Fibroblast of lung (primary cell): ENCODE measurements around the gene GNLY. TPM values are rescaled to one million over a fixed set of nuclear protein-coding genes. Genes with fewer than 3 reads are reported as not detected.
"Not testable (repeated sequence)": the region's sequence is repeated elsewhere in the genome, so short reads cannot be mapped to it uniquely, and the experiment has no call there.

Experiments
- DNase-seq, 2 donors: peaks; one replicate each; pipeline versions ENCODE4 v3.0.0 to v3.0.0-alpha.2; 2010; ENCODE audit warnings: low read depth in 2 of 2
- H2AFZ ChIP-seq: 2 replicates; pipeline ENCODE4 v1.5.1; 2012; ENCODE audit warnings: low read length, control low read depth, inconsistent platforms
- H3K27ac ChIP-seq: 2 replicates; pipeline ENCODE4 v1.5.1; 2011; ENCODE audit warnings: low read length, control low read depth; ENCODE audit not compliant: insufficient read depth
- H3K27me3 ChIP-seq: 2 replicates; pipeline ENCODE4 v1.5.1; 2011; ENCODE audit warnings: mild to moderate bottlenecking, low read length; ENCODE audit not compliant: control insufficient read depth, insufficient read depth
- H3K36me3 ChIP-seq: 2 replicates; pipeline ENCODE4 v1.5.1; 2011; ENCODE audit warnings: low read length; ENCODE audit not compliant: control insufficient read depth, insufficient read depth
- H3K4me1 ChIP-seq: 2 replicates; pipeline ENCODE4 v1.5.1; 2011; ENCODE audit warnings: low read length; ENCODE audit not compliant: control insufficient read depth, insufficient read depth; ENCODE audit errors: extremely low read depth
- H3K4me2 ChIP-seq: 2 replicates; pipeline ENCODE4 v1.5.1; 2011; ENCODE audit warnings: low read length, control low read depth; ENCODE audit not compliant: insufficient read depth; ENCODE audit errors: extremely low read depth
- H3K4me3 ChIP-seq, 4 experiments: fragments of 200-600 bp in 1 of 4; sonication (generic) in 1 of 4; replicated peaks in 1 of 4; 2 replicates each; pipeline ENCODE4 v1.5.1; 2011 to 2016; ENCODE audit warnings: low read length in 4 of 4, low read depth in 3 of 4, mild to moderate bottlenecking in 3 of 4, control low read depth in 2 of 4, inconsistent platforms in 1 of 4, mixed read lengths in 1 of 4; ENCODE audit not compliant: insufficient read depth in 1 of 4; ENCODE audit errors: control extremely low read depth in 1 of 4
- H3K79me2 ChIP-seq: 2 replicates; pipeline ENCODE4 v1.5.1; 2012; ENCODE audit warnings: mild to moderate bottlenecking, low read length, inconsistent platforms; ENCODE audit not compliant: control insufficient read depth, insufficient read depth
- H3K9ac ChIP-seq: 2 replicates; pipeline ENCODE4 v1.5.1; 2011; ENCODE audit warnings: mild to moderate bottlenecking, low read length, control low read depth; ENCODE audit not compliant: insufficient read depth
- H3K9me3 ChIP-seq: 2 replicates; pipeline ENCODE4 v1.5.1; 2012; ENCODE audit warnings: low read depth, low read length; ENCODE audit not compliant: control insufficient read depth, insufficient read depth
- H4K20me1 ChIP-seq: 2 replicates; pipeline ENCODE4 v1.5.1; 2011; ENCODE audit warnings: low read length; ENCODE audit not compliant: control insufficient read depth, insufficient read depth; ENCODE audit errors: extremely low read depth
- CTCF ChIP-seq, 2 donors: IDR thresholded peaks in 1 of 2; conservative IDR thresholded peaks in 1 of 2; 1 replicate in 1 of 2; 2 replicates in 1 of 2; pipeline ENCODE4 v1.5.1; 2011 to 2012; ENCODE audit warnings: low read length in 2 of 2, control low read depth in 1 of 2, inconsistent platforms in 1 of 2, low read depth in 1 of 2, mild to moderate bottlenecking in 1 of 2
- EZH2 ChIP-seq: IDR thresholded peaks from 2 replicates; pipeline ENCODE4 v1.5.1; 2012; ENCODE audit warnings: low read length, control low read depth, mild to moderate bottlenecking; ENCODE audit errors: missing control alignments
- polyA plus RNA-seq, 2 donors: library from polyadenylated mRNA; depleted of rRNA in 1 of 2; stranded (reverse) in 1 of 2; unstranded in 1 of 2; fragments of >200 nt; gene quantifications; 2 replicates each; pipeline ENCODE4 v1.2.1, GENCODE V29; 2011 to 2012; ENCODE audit warnings: missing spikeins in 1 of 2
- total RNA-seq: library from RNA; depleted of rRNA; stranded (reverse); fragments of >200 nt; gene quantifications from 2 replicates; pipeline ENCODE4 v1.2.1, GENCODE V29; 2014

Gene GNLY
- total and polyA plus RNA-seq, 2 donors (not counting 1 experiment from before 2014, with no cell fraction given) = under 0.01 TPM; not detected in 1

- Histone ChIP-seq H3K79me2 (no peaks in the 10 kb centered on the region), H3K9me3 (no peaks in the 10 kb centered on the region), H3K4me3 (no peak overlapping the region), H3K4me2 (no peak overlapping the region), H3K27ac (no peak overlapping the region), H4K20me1 (no peaks in the 10 kb centered on the region), H3K36me3 (peaks cover 3% of the 10 kb centered on the region), H3K4me1 (peaks cover 13% of the 10 kb centered on the region), H2AFZ (no peak overlapping the region), H3K9ac (no peak overlapping the region), H3K27me3 (no peaks in the 10 kb centered on the region)
- DNase-seq = no peak
- TF ChIP-seq EZH2 (no peak), CTCF (conservative IDR thresholded peaks at IDR 0.05 in 1 of 2, IDR thresholded peaks at IDR 0.05 in 1 of 2; ENCODE audit: low read depth in 1 of 2, low read length in 2 of 2) (no peak)
These were observed 34.7 kb upstream of the GNLY start for GRCh38 chr2:85659324-85659981.

GRCh38 chr2:85660301-85660700 lies 33.9 kb upstream of the GNLY start:
- not testable (repeated sequence) for H3K79me2 ChIP-seq, H3K27me3 ChIP-seq, H3K27ac ChIP-seq, H3K36me3 ChIP-seq, H4K20me1 ChIP-seq, DNase-seq, H3K4me3 ChIP-seq, H3K9ac ChIP-seq, H3K4me2 ChIP-seq, H3K9me3 ChIP-seq, H2AFZ ChIP-seq
- peaks cover 13% of the 10 kb centered on the region for H3K4me1 ChIP-seq

GRCh38 chr2:85660725-85661124 lies 33.4 kb upstream of the GNLY start:
- Histone ChIP-seq H3K27ac (no peak overlapping the region), H3K4me1 (peaks cover 10% of the 10 kb centered on the region), H3K79me2 (no peaks in the 10 kb centered on the region), H3K9me3 (no peaks in the 10 kb centered on the region), H3K36me3 (peaks cover 3% of the 10 kb centered on the region), H2AFZ (no peak overlapping the region), H3K27me3 (no peaks in the 10 kb centered on the region), H3K4me2 (no peak overlapping the region), H3K4me3 (no peak overlapping the region), H3K9ac (no peak overlapping the region), H4K20me1 (no peaks in the 10 kb centered on the region)
- no peak for TF ChIP-seq CTCF (conservative IDR thresholded peaks at IDR 0.05 in 1 of 2, IDR thresholded peaks at IDR 0.05 in 1 of 2; ENCODE audit: low read depth in 1 of 2, low read length in 2 of 2)
- TF ChIP-seq EZH2 = no peak
- DNase-seq = no peak
